ENCODE results near the gene USP3.

USP3 gene

GRCh38 chr15:63608989-63609388 lies 104.6 kb downstream of the USP3 start:
- TF ChIP-seq NFIC (IDR thresholded peaks at IDR 0.05) (no peak), TEAD4 (IDR thresholded peaks at IDR 0.05) (no peak), ZBTB7A (IDR thresholded peaks at IDR 0.05; ENCODE audit: low read depth) (no peak), CEBPB (IDR thresholded peaks at IDR 0.05) (no peak), TCF12 (IDR thresholded peaks at IDR 0.05; ENCODE audit: low read depth) (no peak), EP300 (IDR thresholded peaks at IDR 0.05; ENCODE audit: borderline replicate concordance) (no peak), FOXM1 (IDR thresholded peaks at IDR 0.05; ENCODE audit: borderline replicate concordance, low read depth) (no peak), TAF1 (IDR thresholded peaks at IDR 0.05; ENCODE audit: low read depth) (no peak), CREB1 (IDR thresholded peaks at IDR 0.05; ENCODE audit: low read depth) (no peak), EGR1 (IDR thresholded peaks at IDR 0.05) (no peak), YY1 (IDR thresholded peaks at IDR 0.05; ENCODE audit: low read depth) (no peak), RAD21 (IDR thresholded peaks at IDR 0.05; ENCODE audit: low read depth) (no peak), MAX (IDR thresholded peaks at IDR 0.05) (no peak), REST (IDR thresholded peaks at IDR 0.05; ENCODE audit: low read depth) (no peak)
- TF ChIP-seq, protein P1, sequence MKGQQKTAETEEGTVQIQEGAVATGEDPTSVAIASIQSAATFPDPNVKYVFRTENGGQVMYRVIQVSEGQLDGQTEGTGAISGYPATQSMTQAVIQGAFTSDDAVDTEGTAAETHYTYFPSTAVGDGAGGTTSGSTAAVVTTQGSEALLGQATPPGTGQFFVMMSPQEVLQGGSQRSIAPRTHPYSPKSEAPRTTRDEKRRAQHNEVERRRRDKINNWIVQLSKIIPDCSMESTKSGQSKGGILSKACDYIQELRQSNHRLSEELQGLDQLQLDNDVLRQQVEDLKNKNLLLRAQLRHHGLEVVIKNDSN (IDR thresholded peaks at IDR 0.05) = no peak

GRCh38 chr15:63609448-63609847 lies 105.1 kb downstream of the USP3 start:
- TF ChIP-seq CEBPB (IDR thresholded peaks at IDR 0.05) (no peak), TAF1 (IDR thresholded peaks at IDR 0.05; ENCODE audit: low read depth) (no peak), TCF12 (IDR thresholded peaks at IDR 0.05; ENCODE audit: low read depth) (no peak), YY1 (IDR thresholded peaks at IDR 0.05; ENCODE audit: low read depth) (no peak), MAX (IDR thresholded peaks at IDR 0.05) (no peak), NFIC (IDR thresholded peaks at IDR 0.05) (no peak), TEAD4 (IDR thresholded peaks at IDR 0.05) (no peak), ZBTB7A (IDR thresholded peaks at IDR 0.05; ENCODE audit: low read depth) (no peak), EGR1 (IDR thresholded peaks at IDR 0.05) (no peak), REST (IDR thresholded peaks at IDR 0.05; ENCODE audit: low read depth) (no peak), CREB1 (IDR thresholded peaks at IDR 0.05; ENCODE audit: low read depth) (no peak), RAD21 (IDR thresholded peaks at IDR 0.05; ENCODE audit: low read depth) (no peak), FOXM1 (IDR thresholded peaks at IDR 0.05; ENCODE audit: borderline replicate concordance, low read depth) (no peak), EP300 (IDR thresholded peaks at IDR 0.05; ENCODE audit: borderline replicate concordance) (no peak)
- TF ChIP-seq, protein P1 (IDR thresholded peaks at IDR 0.05) = no peak

- TF ChIP-seq, protein P1 (IDR thresholded peaks at IDR 0.05) = peak; percentile 30; the same call in 1 of the 2 replicates
- TF ChIP-seq TAF1 (IDR thresholded peaks at IDR 0.05; ENCODE audit: low read depth) (no peak), MAX (IDR thresholded peaks at IDR 0.05) (no peak), EP300 (IDR thresholded peaks at IDR 0.05; ENCODE audit: borderline replicate concordance) (no peak), TEAD4 (IDR thresholded peaks at IDR 0.05) (no peak), ZBTB7A (IDR thresholded peaks at IDR 0.05; ENCODE audit: low read depth) (no peak), RAD21 (IDR thresholded peaks at IDR 0.05; ENCODE audit: low read depth) (peak; percentile 85), FOXM1 (IDR thresholded peaks at IDR 0.05; ENCODE audit: borderline replicate concordance, low read depth) (0 out of 2 replicates have a peak, but pooled peaks have one; percentile 16), REST (IDR thresholded peaks at IDR 0.05; ENCODE audit: low read depth) (no peak), EGR1 (IDR thresholded peaks at IDR 0.05) (no peak)
Observed at GRCh38 chr15:63610209-63610841, 105.9 kb downstream of the USP3 start.
